DMS53 (cell line): ENCODE measurements around the gene WARS2.

ENCODE experiments used
- DNase-seq: peaks from one replicate; lab custom pipeline; 2025; lab: John Stamatoyannopoulos, UW

The WARS2 gene

GRCh38 chr1:118984086-118984721, 156.2 kb downstream of the WARS2 start:
- DNase-seq: no peak

DNA sequence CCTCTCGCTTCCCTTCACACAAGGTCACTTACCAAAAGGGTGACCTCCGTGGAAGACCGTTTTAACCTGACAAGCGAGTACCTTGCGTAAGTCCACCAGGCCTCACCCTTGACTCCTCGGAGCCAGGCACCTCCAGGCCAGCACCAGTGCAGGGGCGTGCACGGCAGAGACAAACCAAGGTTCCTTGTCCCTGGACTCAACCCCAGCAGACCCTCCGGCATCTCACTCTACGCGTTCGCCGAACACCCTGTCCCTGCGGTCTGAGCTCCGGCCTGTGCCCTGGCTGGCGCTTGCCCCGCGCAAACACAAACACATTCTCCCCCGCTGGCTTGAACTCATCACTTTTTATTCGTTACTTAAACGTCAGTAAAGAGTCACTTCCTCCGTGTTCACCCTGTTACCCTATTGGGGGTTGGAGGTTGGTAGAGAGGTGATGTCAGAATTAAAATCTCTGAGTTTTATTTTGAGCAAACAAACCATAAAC, 156.9 kb downstream of the WARS2 start:
- DNase-seq: no peak

DNA sequence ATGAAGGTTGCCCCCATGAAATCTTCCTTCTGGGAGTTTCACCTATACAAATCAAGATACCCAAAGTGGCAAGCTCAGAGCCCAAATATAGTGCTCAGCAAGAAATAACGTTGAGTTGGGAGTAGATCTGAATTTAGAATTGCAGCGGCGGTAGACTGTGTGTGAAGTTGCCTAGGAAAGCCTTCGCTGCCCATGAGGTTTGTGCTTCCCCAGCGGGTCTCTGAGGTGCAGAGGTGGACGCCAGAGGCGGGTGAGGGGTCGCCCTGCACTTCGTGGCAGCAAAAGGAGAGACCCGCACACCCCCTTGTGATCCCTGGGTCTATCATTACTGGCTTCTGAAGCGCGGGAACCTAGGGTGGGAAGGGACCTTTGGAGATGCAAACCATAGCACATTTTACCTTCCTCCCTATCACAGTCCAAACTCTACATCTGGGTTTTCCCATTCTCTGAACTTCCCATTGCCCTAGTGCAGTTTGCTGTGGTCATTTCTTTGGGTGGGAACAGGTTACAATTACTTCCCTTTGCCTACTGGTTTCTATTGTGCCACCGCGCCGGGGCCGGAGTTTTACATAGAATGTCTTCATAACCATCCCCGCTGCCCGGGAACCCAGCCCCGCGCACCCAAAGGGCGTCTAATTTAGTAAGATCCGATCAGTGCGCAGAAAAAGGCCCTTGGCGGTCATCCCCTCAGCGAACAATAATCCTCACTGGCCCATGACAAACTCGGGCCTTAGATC, 157.5 kb downstream of the WARS2 start:
- no peak for DNase-seq

DNA sequence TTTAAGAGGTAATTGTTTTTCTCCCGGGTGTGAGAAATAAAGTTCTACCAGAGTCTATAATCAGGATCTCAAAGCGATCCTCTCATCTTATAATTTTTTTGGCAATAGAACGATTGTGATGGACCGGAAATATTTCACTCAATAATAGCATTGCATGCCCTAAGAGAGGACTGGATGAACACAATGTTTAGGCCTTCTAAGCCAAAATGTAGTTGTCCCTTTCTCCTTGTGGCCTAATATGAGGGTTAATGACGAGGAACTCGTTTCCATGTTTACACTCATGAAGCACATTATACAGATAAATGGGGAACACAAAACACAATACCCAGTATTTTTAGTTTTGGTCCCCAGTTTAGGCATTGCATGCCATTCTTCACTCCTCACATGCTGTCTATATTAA, 158.2 kb downstream of the WARS2 start:
- DNase-seq: no peak

- no peak for DNase-seq
Measured at GRCh38 chr1:118981436-118981835, 159.0 kb downstream of the WARS2 start.
